GM12892 (cell line): ENCODE measurements around the gene RAB22A.
"Not testable (repeated sequence)": the region's sequence is repeated elsewhere in the genome, so short reads cannot be mapped to it uniquely, and the experiment has no call there.

ENCODE experiments used
- DNase-seq: peaks from one replicate; pipeline ENCODE4 v3.0.0; 2011; ENCODE audit not compliant: insufficient read length
- FAIRE-seq: peaks from 2 replicates; lab custom pipeline; 2011; peaks lifted over from hg19 to GRCh38; lab: Jason Lieb, UNC
- POLR2A ChIP-seq: IDR thresholded peaks from 2 replicates; pipeline ENCODE4 v1.6.1; 2011; ENCODE audit warnings: low read depth, low read length, control low read depth
- POLR2AphosphoS5 ChIP-seq: IDR thresholded peaks from 2 replicates; pipeline ENCODE4 v1.6.1; 2011; ENCODE audit warnings: low read depth, low read length, control low read depth
- TAF1 ChIP-seq: IDR thresholded peaks from 2 replicates; pipeline ENCODE4 v1.6.1; 2011; ENCODE audit warnings: low read depth, mild to moderate bottlenecking, control low read depth, low read length, borderline replicate concordance

RAB22A gene

GRCh38 chr20:58359441-58359840 is 49.9 kb downstream of the RAB22A start:
- TF ChIP-seq POLR2AphosphoS5 (no peak), POLR2A (no peak), TAF1 (no peak)
- no peak for FAIRE-seq
- no peak for DNase-seq

GRCh38 chr20:58360936-58361335 is 51.4 kb downstream of the RAB22A start:
- no peak for TF ChIP-seq POLR2AphosphoS5
- TF ChIP-seq POLR2A: no peak
- no peak for TF ChIP-seq TAF1
- no peak for DNase-seq

GRCh38 chr20:58361481-58362205 is 52.1 kb downstream of the RAB22A start:
- FAIRE-seq (no peak), DNase-seq (no peak)
- no peak for TF ChIP-seq TAF1

More at GRCh38 chr20:58360936-58361335, 51.4 kb downstream of the RAB22A start:
- no peak for FAIRE-seq

GRCh38 chr20:58362206-58362516 is 52.6 kb downstream of the RAB22A start:
- TF ChIP-seq TAF1 (no peak), POLR2AphosphoS5 (no peak), POLR2A (no peak)
- DNase-seq (no peak), FAIRE-seq (no peak)

- DNase-seq: no peak
- FAIRE-seq: no peak
- TF ChIP-seq POLR2AphosphoS5 (no peak), TAF1 (no peak), POLR2A (no peak)
Measured at GRCh38 chr20:58362970-58363369, 53.5 kb downstream of the RAB22A start.

- TF ChIP-seq POLR2AphosphoS5: no peak
- no peak for TF ChIP-seq TAF1
- no peak for TF ChIP-seq POLR2A
- DNase-seq (no peak), FAIRE-seq (no peak)
Measured at GRCh38 chr20:58366866-58367265, 57.4 kb downstream of the RAB22A start.

GRCh38 chr20:58372806-58373205 is 63.3 kb downstream of the RAB22A start:
- TF ChIP-seq POLR2A (no peak), TAF1 (no peak), POLR2AphosphoS5 (no peak)

GRCh38 chr20:58373296-58373695 is 63.8 kb downstream of the RAB22A start:
- not testable (repeated sequence) for DNase-seq, FAIRE-seq

More at GRCh38 chr20:58372806-58373205, 63.3 kb downstream of the RAB22A start:
- no peak for FAIRE-seq
- no peak for DNase-seq

GRCh38 chr20:58374027-58374850 is 64.7 kb downstream of the RAB22A start:
- no peak for FAIRE-seq
- TF ChIP-seq POLR2AphosphoS5 (no peak), POLR2A (no peak), TAF1 (no peak)
- DNase-seq: no peak

- DNase-seq (no peak), FAIRE-seq (no peak)
- no peak for TF ChIP-seq POLR2AphosphoS5
Measured at GRCh38 chr20:58374906-58375758, 65.6 kb downstream of the RAB22A start.

- FAIRE-seq (no peak), DNase-seq (no peak)
Measured at GRCh38 chr20:58375759-58376352, 66.3 kb downstream of the RAB22A start.

More at GRCh38 chr20:58375759-58376352, 66.3 kb downstream of the RAB22A start:
- TF ChIP-seq POLR2A (no peak), TAF1 (no peak), POLR2AphosphoS5 (no peak)
